NCI-H446 (cell line): ENCODE measurements around the gene FNDC7.
"Not testable (repeated sequence)": the region's sequence is repeated elsewhere in the genome, so short reads cannot be mapped to it uniquely, and the experiment has no call there.

Source experiments
- DNase-seq, 2 experiments: peaks; one replicate each; lab custom pipeline; 2025; lab: John Stamatoyannopoulos, UW

Gene FNDC7

GRCh38 chr1:108712606-108713150 lies at the start of gene FNDC7:
TSS of gene FNDC7 (plus strand) at chr1:108712908. CDS start at chr1:108712934, 26 bp downstream.
- no peak for DNase-seq

GRCh38 chr1:108663074-108663473 lies 49.6 kb upstream of the FNDC7 start:
- peak; percentile 95 to 98 for DNase-seq

GRCh38 chr1:108664481-108664880 lies 48.2 kb upstream of the FNDC7 start:
- peak; percentile 92 to 96 for DNase-seq

GRCh38 chr1:108665067-108665466 lies 47.6 kb upstream of the FNDC7 start:
- DNase-seq: peak in 1 of 2 experiments; percentile 38

GRCh38 chr1:108665771-108666170 lies 46.9 kb upstream of the FNDC7 start:
- peak; percentile 25 to 75 for DNase-seq

GRCh38 chr1:108667422-108667821 lies 45.3 kb upstream of the FNDC7 start:
- DNase-seq: not testable (repeated sequence)

GRCh38 chr1:108668777-108669176 lies 43.9 kb upstream of the FNDC7 start:
- no peak for DNase-seq

- DNase-seq: no peak
Measured at GRCh38 chr1:108669679-108670078, 43.0 kb upstream of the FNDC7 start.

- DNase-seq: peak in 1 of 2 experiments; percentile 16
Measured at GRCh38 chr1:108670131-108670773, 42.5 kb upstream of the FNDC7 start.

- no peak for DNase-seq
Measured at GRCh38 chr1:108671143-108671542, 41.6 kb upstream of the FNDC7 start.

- DNase-seq: no peak
Measured at GRCh38 chr1:108678706-108679105, 34.0 kb upstream of the FNDC7 start.

GRCh38 chr1:108679586-108680213 lies 33.0 kb upstream of the FNDC7 start:
- no peak for DNase-seq

- not testable (repeated sequence) for DNase-seq
Measured at GRCh38 chr1:108681701-108682100, 31.0 kb upstream of the FNDC7 start.

- no peak for DNase-seq
Measured at GRCh38 chr1:108685529-108685928, 27.2 kb upstream of the FNDC7 start.

GRCh38 chr1:108686614-108687313 lies 25.9 kb upstream of the FNDC7 start:
- peak in 1 of 2 experiments; percentile 65 for DNase-seq

GRCh38 chr1:108691128-108691941 lies 21.4 kb upstream of the FNDC7 start:
- no peak for DNase-seq

- DNase-seq: peak; percentile 90 to 96
Measured at GRCh38 chr1:108691942-108692723, 20.6 kb upstream of the FNDC7 start, which contains the start of gene PRPF38B. TSS of gene PRPF38B (plus strand) at chr1:108692310. CDS start at chr1:108692592, 282 bp downstream.

GRCh38 chr1:108692724-108693655 lies 19.7 kb upstream of the FNDC7 start:
- peak; percentile 50 to 58 for DNase-seq

- DNase-seq: no peak
Measured at GRCh38 chr1:108695535-108695934, 17.2 kb upstream of the FNDC7 start.
